GM12873 (cell line): ENCODE data around the gene SCARF1.

Experiments
- CTCF ChIP-seq: IDR thresholded peaks from 2 replicates; pipeline ENCODE4 v1.5.1; 2012; ENCODE audit warnings: low read depth, mild to moderate bottlenecking, moderate library complexity, low read length, control low read depth; ENCODE audit not compliant: insufficient read depth; ENCODE audit errors: missing control alignments

The SCARF1 gene

GRCh38 chr17:1627982-1628855 lies 17.3 kb downstream of the SCARF1 start, which contains the start of gene SLC43A2:
Gene SLC43A2, minus strand, starts transcription at chr17:1628834. Its CDS starts 960 bp downstream, at chr17:1627874.
- TF ChIP-seq CTCF, result no peak

GRCh38 chr17:1627182-1627981 lies 18.1 kb downstream of the SCARF1 start:
- no peak for TF ChIP-seq CTCF

GRCh38 chr17:1626333-1626732 lies 19.2 kb downstream of the SCARF1 start:
- TF ChIP-seq CTCF, result no peak

- TF ChIP-seq CTCF, result no peak
These were observed 20.0 kb downstream of the SCARF1 start for GRCh38 chr17:1625581-1625980.

- no peak for TF ChIP-seq CTCF
These were observed 20.5 kb downstream of the SCARF1 start for GRCh38 chr17:1625053-1625452.

GRCh38 chr17:1624650-1625049 lies 20.9 kb downstream of the SCARF1 start:
- TF ChIP-seq CTCF, result no peak

- no peak for TF ChIP-seq CTCF
These were observed 22.4 kb downstream of the SCARF1 start for GRCh38 chr17:1623057-1623630.
